H9 (cell line): ENCODE measurements around the gene SPP1. TPM values are rescaled to one million over a fixed set of nuclear protein-coding genes. Genes with fewer than 3 reads are reported as not detected.

ENCODE experiments used
- DNase-seq: peaks from one replicate; pipeline ENCODE4 v3.0.0-alpha.2; 2017
- H2AFZ ChIP-seq: one replicate; pipeline ENCODE4 v1.6.1; 2013; ENCODE audit warnings: mild to moderate bottlenecking, low read length, control low read depth, moderate library complexity
- H2AK5ac ChIP-seq: 2 replicates; pipeline ENCODE4 v1.6.1; 2013; ENCODE audit warnings: low read length, control low read depth, mixed read lengths; ENCODE audit not compliant: insufficient read length
- H2BK120ac ChIP-seq: one replicate; pipeline ENCODE4 v1.6.1; 2013; ENCODE audit warnings: low read depth, mild to moderate bottlenecking, low read length, control low read depth, inconsistent platforms; ENCODE audit not compliant: poor library complexity, severe bottlenecking
- H2BK12ac ChIP-seq: 2 replicates; pipeline ENCODE4 v1.6.1; 2013; ENCODE audit warnings: low read length, control low read depth, mixed read lengths, low read depth; ENCODE audit not compliant: insufficient read length
- H2BK15ac ChIP-seq: 2 replicates; pipeline ENCODE4 v1.6.1; 2013; ENCODE audit warnings: low read depth, low read length, control low read depth
- H2BK20ac ChIP-seq: one replicate; pipeline ENCODE4 v1.6.1; 2013; ENCODE audit warnings: low read depth, mild to moderate bottlenecking, low read length, control low read depth, inconsistent platforms; ENCODE audit not compliant: poor library complexity, severe bottlenecking
- H2BK5ac ChIP-seq: 2 replicates; pipeline ENCODE4 v1.6.1; 2013; ENCODE audit warnings: low read length, control low read depth, mixed read lengths; ENCODE audit not compliant: insufficient read length
- H3K14ac ChIP-seq: 2 replicates; pipeline ENCODE4 v1.6.1; 2013; ENCODE audit warnings: low read length, control low read depth; ENCODE audit not compliant: insufficient read depth
- H3K18ac ChIP-seq: 2 replicates; pipeline ENCODE4 v1.6.1; 2013; ENCODE audit warnings: low read depth, mild to moderate bottlenecking, mixed read lengths, low read length, control low read depth; ENCODE audit not compliant: insufficient read length
- H3K23ac ChIP-seq: 2 replicates; pipeline ENCODE4 v1.6.1; 2013; ENCODE audit warnings: low read length, control low read depth, mixed read lengths, low read depth; ENCODE audit not compliant: insufficient read length
- H3K23me2 ChIP-seq: 2 replicates; pipeline ENCODE4 v1.6.1; 2013; ENCODE audit warnings: low read depth, mild to moderate bottlenecking, mixed read lengths, low read length, control low read depth; ENCODE audit not compliant: insufficient read length, poor library complexity, severe bottlenecking
- H3K27ac ChIP-seq: 2 replicates; pipeline ENCODE4 v1.5.1; 2013; ENCODE audit warnings: low read length, control low read depth, mixed read lengths, low read depth; ENCODE audit not compliant: insufficient read length
- H3K27me3 ChIP-seq: 2 replicates; pipeline ENCODE4 v1.6.1; 2013; ENCODE audit warnings: low read length, control low read depth, inconsistent platforms; ENCODE audit not compliant: insufficient read depth
- H3K4ac ChIP-seq: 2 replicates; pipeline ENCODE4 v1.6.1; 2013; ENCODE audit warnings: low read depth, mild to moderate bottlenecking, control low read depth, inconsistent platforms, low read length, moderate library complexity
- H3K4me1 ChIP-seq: 2 replicates; pipeline ENCODE4 v1.6.1; 2013; ENCODE audit warnings: low read length, control low read depth, inconsistent platforms; ENCODE audit not compliant: insufficient read depth
- H3K4me2 ChIP-seq: 2 replicates; pipeline ENCODE4 v1.6.1; 2013; ENCODE audit warnings: low read length, control low read depth, mixed read lengths; ENCODE audit not compliant: insufficient read length, insufficient read depth
- H3K56ac ChIP-seq: 2 replicates; pipeline ENCODE4 v1.6.1; 2013; ENCODE audit warnings: low read depth, mild to moderate bottlenecking, mixed read lengths, low read length, control low read depth; ENCODE audit not compliant: insufficient read length
- H3K79me1 ChIP-seq: 2 replicates; pipeline ENCODE4 v1.6.1; 2013; ENCODE audit warnings: low read depth, mild to moderate bottlenecking, moderate library complexity, low read length, control low read depth, inconsistent platforms; ENCODE audit not compliant: insufficient read depth, poor library complexity, severe bottlenecking
- H3K79me2 ChIP-seq: 2 replicates; pipeline ENCODE4 v1.6.1; 2013; ENCODE audit warnings: low read length, control low read depth, inconsistent platforms; ENCODE audit not compliant: insufficient read depth
- H3K9ac ChIP-seq: 2 replicates; pipeline ENCODE4 v1.6.1; 2013; ENCODE audit warnings: low read length, control low read depth, mixed read lengths; ENCODE audit not compliant: insufficient read length; ENCODE audit errors: extremely low read depth
- H3K9me3 ChIP-seq: one replicate; pipeline ENCODE4 v1.6.1; 2013; ENCODE audit warnings: low read depth, low read length, inconsistent platforms; ENCODE audit not compliant: control insufficient read depth
- H3T11ph ChIP-seq: one replicate; pipeline ENCODE4 v1.6.1; 2013; ENCODE audit warnings: mild to moderate bottlenecking, low read length, control low read depth, inconsistent platforms
- H4K20me1 ChIP-seq: one replicate; pipeline ENCODE4 v1.6.1; 2013; ENCODE audit not compliant: control insufficient read depth, insufficient read length, insufficient read depth
- H4K5ac ChIP-seq: 2 replicates; pipeline ENCODE4 v1.6.1; 2013; ENCODE audit warnings: low read depth, mild to moderate bottlenecking, mixed read lengths, low read length, control low read depth; ENCODE audit not compliant: insufficient read length
- H4K8ac ChIP-seq: replicated peaks from 2 replicates; pipeline ENCODE4 v1.6.1; 2013; ENCODE audit warnings: low read length, control low read depth, mixed read lengths, low read depth; ENCODE audit not compliant: insufficient read length
- H4K91ac ChIP-seq: 2 replicates; pipeline ENCODE4 v1.6.1; 2013; ENCODE audit warnings: low read depth, mild to moderate bottlenecking, moderate library complexity, mixed read lengths, low read length, control low read depth; ENCODE audit not compliant: insufficient read length
- H3K27ac Mint-ChIP-seq, 3 experiments: 2 replicates in 2 of 3; 3 replicates in 1 of 3; pipeline ENCODE4 v1.8.0; 2020 to 2021; ENCODE audit warnings: mixed read lengths in 3 of 3, mild to moderate bottlenecking in 1 of 3, moderate library complexity in 1 of 3
- H3K27me3 Mint-ChIP-seq: 2 replicates; pipeline ENCODE4 v1.8.0; 2021; ENCODE audit warnings: low read depth, mild to moderate bottlenecking, moderate library complexity, mixed read lengths
- H3K36me3 Mint-ChIP-seq, 3 experiments: 2 replicates in 2 of 3; 3 replicates in 1 of 3; pipeline ENCODE4 v1.8.0; 2020 to 2021; ENCODE audit warnings: low read depth in 3 of 3, mixed read lengths in 3 of 3; ENCODE audit not compliant: insufficient read depth in 1 of 3
- H3K4me1 Mint-ChIP-seq, 2 experiments: 2 replicates each; pipeline ENCODE4 v1.8.0; 2020; ENCODE audit warnings: mixed read lengths in 2 of 2
- H3K4me3 Mint-ChIP-seq, 2 experiments: 2 replicates in 1 of 2; 3 replicates in 1 of 2; pipeline ENCODE4 v1.8.0; 2020 to 2021; ENCODE audit warnings: mild to moderate bottlenecking in 2 of 2, mixed read lengths in 2 of 2, moderate library complexity in 1 of 2
- H3K9me3 Mint-ChIP-seq, 2 experiments: 2 replicates in 1 of 2; 3 replicates in 1 of 2; pipeline ENCODE4 v1.8.0; 2020; ENCODE audit warnings: mild to moderate bottlenecking in 2 of 2, mixed read lengths in 2 of 2, moderate library complexity in 1 of 2
- CTCF ChIP-seq: fragments of 200-600 bp; sonication (generic); conservative IDR thresholded peaks from 3 replicates; pipeline ENCODE4 v1.8.0; 2021; ENCODE audit warnings: antibody characterized with exemption, mild to moderate bottlenecking
- WGBS: extraction: QIAGEN DNeasy Blood & Tissue Kit; methylation state at CpG from one replicate; pipeline ENCODE4 v1.1.7; 2013; ENCODE audit warnings: missing lambda C conversion rate, low lambda C conversion rate, mixed read lengths; ENCODE audit not compliant: insufficient read length; ENCODE audit errors: extremely low coverage; 5-methylcytosine and 5-hydroxymethylcytosine counted together
- total RNA-seq: library from RNA; stranded (reverse); gene quantifications from 2 replicates; pipeline ENCODE4 v1.2.1, GENCODE V29; 2021

SPP1 gene
- total RNA-seq, 1 experiment from 2014 or later, result 13.2 TPM

GRCh38 chr4:87979810-87980209 is 4.3 kb downstream of the SPP1 start:
- no CpG with 5 or more reads among the region's 1 CpG for WGBS
- H3K79me1 ChIP-seq, result no peaks in the 10 kb centered on the region

More at GRCh38 chr4:87979810-87980209, 4.3 kb downstream of the SPP1 start:
- TF ChIP-seq CTCF, result no peak
- Mint-ChIP-seq H3K4me3 (no peak overlapping the region), H3K27ac (no peak overlapping the region), H3K27me3 (no peaks in the 10 kb centered on the region), H3K4me1 (peaks cover 10 to 17% of the 10 kb centered on the region in 2 experiments), H3K9me3 (no peaks in the 10 kb centered on the region), H3K36me3 (peaks cover 0 to 8% (median 2%) of the 10 kb centered on the region in 3 experiments; a peak in 4 of 7 replicates)
- Histone ChIP-seq H2BK12ac (no peak overlapping the region), H3K18ac (no peak overlapping the region), H3K4me1 (no peaks in the 10 kb centered on the region), H4K5ac (no peak overlapping the region), H2BK15ac (no peak overlapping the region), H4K91ac (no peak overlapping the region), H4K20me1 (no peaks in the 10 kb centered on the region), H3K14ac (no peak overlapping the region), H2AFZ (no peak overlapping the region), H3K27ac (no peak overlapping the region), H2BK20ac (no peak overlapping the region), H3K4ac (no peak overlapping the region), H3K56ac (no peak overlapping the region), H2BK120ac (no peak overlapping the region), H3K23ac (no peak overlapping the region), H3T11ph (no peak overlapping the region), H3K79me2 (no peaks in the 10 kb centered on the region), H2AK5ac (no peak overlapping the region), H3K23me2 (no peaks in the 10 kb centered on the region), H3K4me2 (no peak overlapping the region), H3K9ac (no peak overlapping the region), H3K27me3 (no peaks in the 10 kb centered on the region), H4K8ac (no peak overlapping the region), H2BK5ac (no peak overlapping the region), H3K9me3 (no peaks in the 10 kb centered on the region)
- no peak for DNase-seq
